DMS53 treated with DMSO at 0.1 percent for 48 hours (cell line): ENCODE measurements around the gene MTO1.
"Not testable (repeated sequence)": the region's sequence is repeated elsewhere in the genome, so short reads cannot be mapped to it uniquely, and the experiment has no call there.

Source experiments
- DNase-seq: peaks from one replicate; lab custom pipeline; 2025; ENCODE audit not compliant: unreplicated experiment; lab: John Stamatoyannopoulos, UW

MTO1 gene

DNA sequence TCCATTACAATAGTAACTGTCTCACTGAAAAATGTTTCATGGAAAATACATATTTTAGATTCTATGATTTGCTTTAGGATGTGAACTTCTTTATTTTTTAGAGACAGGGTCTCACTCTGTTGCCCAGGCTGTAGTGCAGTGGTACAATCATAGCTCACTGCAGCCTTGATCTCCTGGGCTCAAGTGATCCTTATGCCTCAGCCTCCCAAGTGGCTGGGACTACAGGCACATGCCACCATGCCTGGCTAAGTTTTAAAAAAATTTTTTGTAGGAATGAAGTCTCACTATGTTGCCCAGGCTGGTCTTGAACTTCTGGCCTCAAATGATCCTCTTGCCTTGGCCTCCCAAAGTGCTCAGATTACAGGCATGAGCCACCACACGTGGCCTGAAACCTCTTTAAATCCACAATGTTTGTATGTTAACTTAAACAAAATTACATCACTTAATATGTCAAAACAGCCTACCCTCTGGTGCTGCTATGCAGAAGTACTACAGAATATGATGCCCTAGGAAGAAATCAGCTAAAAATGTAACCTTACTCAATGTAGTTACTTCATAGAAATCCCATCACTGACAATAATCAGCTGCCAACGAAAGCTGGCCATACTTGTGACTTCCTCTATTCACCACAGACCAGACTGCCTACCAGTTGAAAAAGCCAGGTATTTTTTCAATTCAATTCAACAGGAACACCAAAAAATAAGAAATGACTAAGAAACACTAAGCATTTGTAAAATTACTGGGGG is 41.7 kb downstream of the MTO1 start:
- DNase-seq: no peak

DNA sequence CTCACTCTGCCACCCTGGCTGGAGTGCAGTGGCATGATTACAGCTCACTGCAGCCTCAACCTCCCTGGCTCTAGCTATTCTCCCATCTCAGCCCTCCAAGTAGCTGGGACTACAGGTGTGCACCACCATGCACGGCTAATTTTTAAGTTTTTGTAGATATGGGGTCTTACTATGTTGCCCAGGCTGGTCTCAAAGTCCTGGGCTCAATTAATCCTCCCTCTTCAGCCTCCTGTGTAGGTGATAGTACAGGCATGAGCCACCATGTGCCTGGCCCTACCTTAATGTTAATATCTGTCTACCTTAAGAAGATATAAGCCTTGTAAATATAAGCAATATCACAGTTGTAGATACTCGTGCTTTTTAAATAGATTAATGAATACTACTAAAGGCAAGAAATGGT is 42.6 kb downstream of the MTO1 start:
- DNase-seq: no peak

DNA sequence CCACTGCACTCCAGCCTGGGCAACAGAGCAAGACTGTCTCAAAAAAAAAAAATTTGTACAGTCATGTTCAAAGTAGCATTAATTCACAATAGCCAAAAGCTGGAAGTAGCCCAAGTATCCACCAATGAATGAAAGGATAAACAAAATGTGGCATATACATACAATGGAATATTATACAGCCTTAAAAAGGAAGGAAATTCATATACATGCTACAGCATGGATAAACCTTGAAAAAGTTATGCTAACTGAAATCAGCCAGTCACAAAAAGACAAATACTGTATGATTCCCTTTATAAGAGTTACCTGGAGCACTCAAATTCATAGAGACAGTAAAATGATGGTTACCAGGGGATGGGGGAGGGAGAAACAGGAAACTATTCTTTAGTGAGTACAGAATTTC is 43.6 kb downstream of the MTO1 start:
- DNase-seq: no peak

DNA sequence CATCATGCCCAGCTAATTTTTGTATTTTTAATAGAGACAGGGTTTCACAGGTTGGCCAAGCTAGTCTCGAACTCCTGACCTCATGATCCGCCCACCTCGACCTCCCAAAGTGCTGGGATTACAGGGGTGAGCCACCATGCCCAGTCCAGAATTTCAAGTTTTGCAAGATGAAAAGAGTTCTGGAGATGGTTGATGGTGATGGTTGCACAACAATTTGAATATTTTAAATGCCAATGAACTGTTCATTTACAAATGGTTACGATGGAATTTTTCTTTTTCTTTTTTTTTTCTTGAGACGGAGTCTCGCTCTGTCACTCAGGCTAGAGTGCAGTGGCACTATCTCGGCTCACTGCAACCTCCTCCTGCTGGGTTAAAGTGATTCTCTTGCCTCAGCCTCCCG is 44.2 kb downstream of the MTO1 start:
- DNase-seq: not testable (repeated sequence)

DNA sequence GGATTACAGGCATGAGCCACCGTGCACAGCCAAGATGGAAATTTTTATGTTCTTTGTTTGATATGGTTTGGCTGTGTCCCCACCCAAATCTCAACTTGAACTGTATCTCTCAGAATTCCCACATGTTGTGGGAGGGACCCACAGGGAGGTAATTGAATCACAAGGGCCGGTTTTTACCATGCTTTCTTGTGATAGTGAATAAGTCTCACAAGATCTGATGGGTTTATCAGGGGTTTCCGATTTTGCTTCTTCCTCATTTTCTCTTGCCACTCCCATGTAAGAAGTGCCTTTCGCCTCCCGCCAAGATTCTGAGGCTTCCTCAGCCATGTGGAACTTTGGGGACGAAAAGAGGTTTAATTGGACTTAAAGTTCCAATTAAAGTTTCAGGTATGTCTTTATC is 44.7 kb downstream of the MTO1 start:
- no peak for DNase-seq

DNA sequence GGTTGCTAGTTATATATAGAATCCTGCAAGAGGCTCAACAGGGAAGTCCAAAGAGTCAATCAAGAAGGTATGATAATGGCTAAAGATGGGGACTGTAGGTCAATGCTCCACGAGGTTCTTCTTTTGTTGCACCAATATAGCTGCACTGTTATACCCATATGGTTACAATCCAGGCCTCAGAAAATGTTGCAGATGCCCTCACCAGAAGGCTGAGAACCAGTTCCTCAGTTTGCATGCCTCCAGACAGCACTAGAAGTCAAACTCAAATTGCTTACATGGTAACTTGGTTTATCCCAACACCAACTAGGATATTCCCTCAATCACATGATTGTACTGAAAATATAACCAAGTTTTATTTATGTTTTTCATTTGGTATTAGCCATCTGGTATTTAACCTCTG is 47.2 kb downstream of the MTO1 start:
- DNase-seq: no peak

DNA sequence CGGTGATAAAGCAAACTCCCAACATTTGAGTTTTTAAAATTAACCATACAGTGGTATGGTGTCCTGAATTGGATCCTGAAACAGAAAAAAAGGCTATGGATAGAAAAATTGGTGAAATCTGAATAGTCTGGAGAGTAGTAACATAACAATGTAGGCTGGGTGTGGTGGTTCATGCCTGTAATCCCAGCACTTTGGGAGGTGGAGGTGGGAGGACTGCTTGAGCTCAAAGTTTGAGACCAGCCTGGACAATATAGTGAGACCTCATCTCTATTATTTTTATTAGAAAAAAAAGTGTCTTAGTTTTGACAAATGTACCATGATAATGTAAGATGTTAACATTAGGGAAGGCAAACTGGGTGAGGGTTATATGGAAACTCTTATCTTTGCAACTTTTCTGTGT is 48.3 kb downstream of the MTO1 start:
- DNase-seq: no peak

DNA sequence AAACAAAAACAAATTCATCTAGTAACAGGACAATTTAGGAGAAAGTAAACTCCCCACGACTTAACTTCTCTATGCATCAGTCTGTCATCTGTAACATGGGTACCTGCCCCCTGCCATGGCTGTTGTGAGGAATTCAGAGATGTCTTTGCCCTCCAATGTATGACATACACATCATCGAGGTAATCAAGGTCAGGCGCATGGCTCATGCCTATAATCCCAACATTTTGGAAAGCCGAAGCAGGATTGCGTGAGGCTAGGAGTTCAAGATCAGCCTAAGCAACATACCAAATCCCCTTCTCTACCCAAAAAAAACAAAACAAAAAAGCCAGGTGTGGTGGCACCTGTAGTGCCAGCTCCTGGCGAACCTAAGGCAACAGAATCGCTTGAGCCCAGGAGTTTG is 50.3 kb downstream of the MTO1 start:
- DNase-seq: no peak

DNA sequence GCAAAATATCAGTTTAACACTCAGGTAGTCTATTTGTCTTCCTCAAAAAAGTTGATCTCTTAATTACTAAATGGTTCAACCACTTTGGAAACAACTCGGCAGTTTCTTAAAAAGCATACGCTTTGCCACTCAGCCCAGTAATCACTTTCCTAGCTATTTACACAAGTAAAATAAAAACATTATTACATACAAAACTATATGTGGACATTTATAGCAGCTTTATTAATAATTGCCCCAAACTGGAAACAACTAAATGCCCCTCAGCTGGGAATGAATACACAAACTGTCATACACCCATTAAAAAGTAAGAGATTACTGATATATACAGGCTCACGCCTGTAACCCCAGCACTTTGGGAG is 51.9 kb downstream of the MTO1 start:
- DNase-seq: no peak

DNA sequence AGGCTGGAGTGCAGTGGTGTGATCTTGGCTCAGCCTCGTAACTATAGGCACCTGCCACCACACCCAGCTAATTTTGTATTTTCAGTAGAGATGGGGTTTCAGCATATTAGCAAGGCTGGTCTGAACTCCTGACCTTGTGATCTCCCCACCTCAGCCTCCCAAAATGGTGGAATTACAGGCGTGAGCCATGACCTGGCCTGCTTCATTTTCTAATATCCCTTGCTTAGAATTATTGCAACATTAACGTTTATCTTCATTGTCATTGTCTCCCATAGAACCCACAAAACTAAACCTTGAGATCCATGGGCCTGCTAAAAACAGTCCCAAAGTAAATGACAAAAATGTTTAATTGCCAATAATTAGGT is 53.2 kb downstream of the MTO1 start:
- no peak for DNase-seq

DNA sequence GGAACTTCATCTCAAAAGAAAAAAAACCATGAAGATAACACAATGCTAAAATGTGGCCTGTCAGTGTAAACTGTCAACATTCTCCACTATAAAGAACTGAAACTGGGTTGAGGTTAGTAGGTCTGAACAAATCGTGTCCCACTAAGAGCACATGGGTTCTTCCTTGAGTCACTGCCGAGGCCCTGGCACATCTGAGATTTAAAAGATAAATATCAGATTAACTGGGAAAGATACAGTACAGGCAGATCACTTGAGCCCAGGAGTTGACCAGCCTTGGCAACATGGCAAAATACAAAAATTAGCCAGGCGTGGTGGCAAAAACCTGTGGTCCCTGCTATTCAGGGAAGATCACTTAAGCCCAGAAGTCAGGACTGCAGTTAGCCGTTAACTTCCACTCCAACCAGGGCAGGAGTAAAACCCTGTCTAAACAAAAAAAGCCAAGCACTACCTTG is 53.7 kb downstream of the MTO1 start:
- DNase-seq: peak; percentile 54

DNA sequence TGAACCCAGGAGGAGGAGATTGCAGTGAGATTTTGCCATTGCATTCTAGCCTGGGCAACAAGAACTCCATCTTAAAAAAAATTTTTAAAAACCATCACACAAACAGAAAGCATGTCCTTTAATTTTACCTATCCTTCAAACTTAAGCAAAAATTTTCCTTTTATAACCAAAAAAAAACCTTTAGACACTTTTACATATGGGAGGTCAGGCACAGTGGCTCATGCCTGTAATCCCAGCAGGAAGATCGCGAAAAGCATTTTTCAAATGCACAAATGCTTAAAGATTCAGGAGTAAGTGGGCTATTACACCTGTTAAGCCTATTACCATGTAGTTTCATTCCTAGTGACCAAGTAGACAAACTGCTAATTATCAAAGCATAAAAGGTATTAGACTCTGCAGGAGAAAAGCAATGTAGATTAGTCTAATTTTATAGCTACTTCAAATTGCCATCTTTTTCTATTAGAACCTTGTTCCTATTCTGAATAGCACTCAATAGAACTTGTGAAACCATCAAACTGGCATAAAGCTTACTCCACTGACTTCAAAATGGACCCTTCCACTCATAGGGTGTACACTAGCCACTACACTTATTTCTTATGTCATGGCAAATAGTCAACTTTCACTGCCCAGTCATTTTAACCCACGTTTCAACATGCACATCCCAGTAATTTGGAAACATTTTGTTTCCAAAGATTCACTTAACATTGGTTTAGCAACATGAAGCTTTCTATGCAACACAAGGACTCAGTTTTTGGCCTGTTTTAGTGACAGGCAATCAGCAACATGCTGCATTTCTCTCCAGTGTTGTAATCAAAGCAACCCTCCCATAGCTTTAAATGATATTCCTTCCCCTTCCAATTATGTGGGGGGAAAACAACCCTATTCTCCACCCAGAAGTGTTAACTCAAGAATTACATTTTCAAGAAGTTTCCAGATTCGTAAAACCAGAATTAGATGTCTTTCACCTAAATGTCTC is 55.3 kb downstream of the MTO1 start:
- DNase-seq: peak; percentile 74

DNA sequence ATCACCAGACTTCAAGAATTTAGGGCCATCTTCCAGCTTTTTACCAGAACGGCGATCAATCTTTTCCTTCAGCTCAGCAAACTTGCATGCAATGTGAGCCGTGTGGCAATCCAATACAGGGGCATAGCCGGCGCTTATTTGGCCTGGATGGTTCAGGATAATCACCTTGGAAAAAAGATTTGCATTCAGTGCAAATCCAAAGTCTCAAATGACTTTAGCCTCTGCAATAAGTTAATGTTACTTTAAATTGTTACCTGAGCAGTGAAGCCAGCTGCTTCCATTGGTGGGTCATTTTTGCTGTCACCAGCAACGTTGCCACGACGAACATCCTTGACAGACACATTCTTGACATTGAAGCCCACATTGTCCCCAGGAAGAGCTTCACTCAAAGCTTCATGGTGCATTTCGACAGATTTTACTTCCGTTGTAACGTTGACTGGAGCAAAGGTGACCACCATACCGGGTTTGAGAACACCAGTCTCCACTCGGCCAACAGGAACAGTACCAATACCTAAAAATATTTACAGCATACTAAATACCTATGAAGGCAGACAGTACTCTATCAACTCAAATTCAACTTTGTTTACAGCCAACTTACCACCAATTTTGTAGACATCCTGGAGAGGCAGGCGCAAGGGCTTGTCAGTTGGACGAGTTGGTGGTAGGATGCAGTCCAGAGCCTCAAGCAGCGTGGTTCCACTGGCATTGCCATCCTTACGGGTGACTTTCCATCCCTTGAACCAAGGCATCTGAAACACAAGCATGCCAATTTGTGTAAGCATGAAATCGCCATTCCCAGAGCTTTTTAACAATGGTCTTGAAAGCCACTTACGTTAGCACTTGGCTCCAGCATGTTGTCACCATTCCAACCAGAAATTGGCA is 56.8 kb downstream of the MTO1 start:
- not testable (repeated sequence) for DNase-seq

DNA sequence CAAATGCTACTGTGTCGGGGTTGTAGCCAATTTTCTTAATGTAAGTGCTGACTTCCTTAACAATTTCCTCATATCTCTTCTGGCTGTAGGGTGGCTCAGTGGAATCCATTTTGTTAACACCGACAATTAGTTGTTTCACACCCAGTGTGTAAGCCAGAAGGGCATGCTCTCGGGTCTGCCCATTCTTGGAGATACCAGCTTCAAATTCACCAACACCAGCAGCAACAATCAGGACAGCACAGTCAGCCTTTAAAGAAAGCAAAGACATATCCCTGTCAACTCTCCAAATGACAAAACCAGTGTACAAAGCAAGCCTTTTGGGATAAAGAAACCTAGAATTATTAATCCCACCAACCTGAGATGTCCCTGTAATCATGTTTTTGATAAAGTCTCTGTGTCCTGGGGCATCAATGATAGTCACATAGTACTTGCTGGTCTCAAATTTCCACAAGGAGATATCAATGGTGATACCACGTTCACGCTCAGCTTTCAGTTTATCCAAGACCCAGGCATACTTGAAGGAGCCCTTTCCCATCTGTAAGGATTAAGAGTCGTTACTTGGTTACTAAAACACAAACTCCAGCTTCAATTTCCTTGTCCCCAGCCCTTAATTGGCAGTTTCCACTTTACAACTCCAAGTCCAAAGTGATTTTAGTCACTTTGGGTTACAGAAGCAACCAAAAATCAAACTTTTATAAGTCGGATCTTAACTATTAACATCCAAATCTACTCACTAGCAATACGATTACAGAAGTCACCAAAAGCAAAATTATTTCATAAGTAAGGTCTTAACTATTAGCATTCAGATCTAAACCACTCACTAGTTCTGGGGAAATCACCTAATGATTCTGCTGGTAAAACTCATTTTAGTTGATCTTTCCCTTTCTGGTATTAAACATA is 57.7 kb downstream of the MTO1 start:
- DNase-seq: not testable (repeated sequence)

DNA sequence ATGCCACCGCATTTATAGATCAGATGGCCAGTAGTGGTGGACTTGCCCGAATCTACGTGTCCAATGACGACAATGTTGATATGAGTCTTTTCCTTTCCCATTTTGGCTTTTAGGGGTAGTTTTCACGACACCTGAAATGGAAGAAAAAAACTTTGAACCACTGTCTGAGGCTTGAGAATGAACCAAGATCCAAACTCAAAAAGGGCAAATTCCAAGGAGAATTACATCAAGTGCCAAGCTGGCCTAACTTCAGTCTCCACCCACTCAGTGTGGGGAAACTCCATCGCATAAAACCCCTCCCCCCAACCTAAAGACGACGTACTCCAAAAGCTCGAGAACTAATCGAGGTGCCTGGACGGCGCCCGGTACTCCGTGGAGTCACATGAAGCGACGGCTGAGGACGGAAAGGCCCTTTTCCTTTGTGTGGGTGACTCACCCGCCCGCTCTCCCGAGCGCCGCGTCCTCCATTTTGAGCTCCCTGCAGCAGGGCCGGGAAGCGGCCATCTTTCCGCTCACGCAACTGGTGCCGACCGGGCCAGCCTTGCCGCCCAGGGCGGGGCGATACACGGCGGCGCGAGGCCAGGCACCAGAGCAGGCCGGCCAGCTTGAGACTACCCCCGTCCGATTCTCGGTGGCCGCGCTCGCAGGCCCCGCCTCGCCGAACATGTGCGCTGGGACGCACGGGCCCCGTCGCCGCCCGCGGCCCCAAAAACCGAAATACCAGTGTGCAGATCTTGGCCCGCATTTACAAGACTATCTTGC is 58.6 kb downstream of the MTO1 start:
- peak; percentile 37 for DNase-seq

DNA sequence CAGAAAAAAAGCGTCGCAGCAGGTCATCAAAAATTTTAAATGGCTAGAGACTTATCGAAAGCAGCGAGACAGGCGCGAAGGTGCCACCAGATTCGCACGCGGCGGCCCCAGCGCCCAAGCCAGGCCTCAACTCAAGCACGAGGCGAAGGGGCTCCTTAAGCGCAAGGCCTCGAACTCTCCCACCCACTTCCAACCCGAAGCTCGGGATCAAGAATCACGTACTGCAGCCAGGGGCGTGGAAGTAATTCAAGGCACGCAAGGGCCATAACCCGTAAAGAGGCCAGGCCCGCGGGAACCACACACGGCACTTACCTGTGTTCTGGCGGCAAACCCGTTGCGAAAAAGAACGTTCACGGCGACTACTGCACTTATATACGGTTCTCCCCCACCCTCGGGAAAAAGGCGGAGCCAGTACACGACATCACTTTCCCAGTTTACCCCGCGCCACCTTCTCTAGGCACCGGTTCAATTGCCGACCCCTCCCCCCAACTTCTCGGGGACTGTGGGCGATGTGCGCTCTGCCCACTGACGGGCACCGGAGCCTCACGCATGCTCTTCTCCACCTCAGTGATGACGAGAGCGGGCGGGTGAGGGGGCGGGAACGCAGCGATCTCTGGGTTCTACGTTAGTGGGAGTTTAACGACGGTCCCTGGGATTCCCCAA is 59.3 kb downstream of the MTO1 start, which contains the start of gene EEF1A1:
EEF1A1 (minus strand) TSS at position 345 of the 663 bp plus-strand sequence. CDS start 1,006 bp downstream, outside the sequence.
- DNase-seq: peak; percentile 99

DNA sequence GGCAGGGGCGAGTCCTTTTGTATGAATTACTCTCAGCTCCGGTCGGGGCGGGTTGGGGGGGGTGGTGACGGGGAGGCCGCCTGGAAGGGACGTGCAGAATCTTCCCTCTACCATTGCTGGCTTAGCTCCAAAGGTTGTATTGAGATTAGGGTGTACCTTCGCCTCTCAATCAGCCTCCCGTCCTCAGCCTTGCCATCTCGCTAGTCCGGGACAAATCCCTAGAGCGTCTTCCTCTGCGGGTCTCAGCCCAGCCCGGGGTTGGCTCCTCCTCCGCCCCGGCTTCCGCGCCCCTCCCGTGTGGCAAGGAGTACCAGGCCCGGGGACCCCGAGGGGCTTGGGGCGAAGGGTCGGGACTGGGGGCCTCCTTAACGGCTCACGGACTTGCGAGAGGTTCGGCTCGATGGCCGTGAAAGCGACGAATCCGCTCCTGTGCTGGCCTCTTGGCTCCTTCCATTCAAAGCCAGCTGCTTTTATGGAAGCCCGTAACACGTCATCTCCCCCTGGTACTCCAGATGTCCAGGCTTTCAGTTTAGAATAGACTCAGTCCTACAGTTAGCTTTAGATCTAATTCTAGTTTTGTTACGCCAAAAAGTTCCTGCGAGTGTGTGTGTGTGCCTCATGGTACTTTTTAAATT is 59.9 kb downstream of the MTO1 start:
- peak; percentile 92 for DNase-seq

DNA sequence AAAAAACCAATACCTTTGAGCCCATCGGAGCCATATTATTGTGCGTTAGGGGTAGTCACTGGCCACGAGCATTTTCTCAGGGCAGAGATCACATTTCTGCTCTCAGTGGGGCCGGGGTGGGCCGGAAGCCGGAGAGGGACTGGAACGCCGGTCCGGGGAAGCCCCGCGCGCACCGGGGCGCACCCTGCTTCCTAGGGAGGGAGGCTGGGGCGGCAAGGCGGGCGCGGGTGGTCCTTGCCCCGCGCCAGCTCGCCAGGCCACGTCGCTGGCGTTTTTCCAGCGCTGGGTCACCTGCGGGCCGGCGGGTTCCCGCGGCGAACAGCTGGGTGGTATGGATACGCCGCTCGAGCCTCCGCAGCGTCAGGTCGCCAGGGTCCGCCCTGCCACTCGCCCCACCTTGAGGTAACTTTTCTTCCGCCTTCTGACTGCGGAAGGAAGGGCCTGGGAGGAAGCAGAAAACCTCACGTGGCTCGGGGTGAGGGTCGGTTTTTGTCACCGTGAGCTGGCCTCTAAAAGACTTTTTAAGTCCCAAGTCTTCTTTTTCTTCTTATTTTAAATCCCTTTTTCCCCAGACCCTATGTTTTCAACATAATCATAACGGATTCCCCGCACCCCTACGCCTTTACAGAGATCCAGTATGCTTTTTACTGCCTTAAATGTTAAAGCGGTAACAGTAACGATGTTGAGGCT is 62.0 kb downstream of the MTO1 start:
- peak; percentile 66 for DNase-seq
